ENCODE data around the gene TMEM245.

Gene TMEM245

GRCh38 chr9:109101202-109101595, 18.5 kb downstream of the TMEM245 start:
- DNase-seq (ENCODE audit: low spot score) = no peak

- no peak for DNase-seq (ENCODE audit: low spot score)
Observed at GRCh38 chr9:109100543-109101201, 19.1 kb downstream of the TMEM245 start.

- DNase-seq (ENCODE audit: low spot score) = no peak
Observed at GRCh38 chr9:109098960-109099308, 20.8 kb downstream of the TMEM245 start.

GRCh38 chr9:109098171-109098959, 21.4 kb downstream of the TMEM245 start:
- no peak for DNase-seq (ENCODE audit: low spot score)

- no peak for DNase-seq (ENCODE audit: low spot score)
Observed at GRCh38 chr9:109097146-109097545, 22.6 kb downstream of the TMEM245 start.

- no peak for DNase-seq (ENCODE audit: low spot score)
Observed at GRCh38 chr9:109095321-109095720, 24.4 kb downstream of the TMEM245 start.

GRCh38 chr9:109094268-109094667, 25.5 kb downstream of the TMEM245 start:
- DNase-seq (ENCODE audit: low spot score) = no peak

GRCh38 chr9:109092587-109092986, 27.2 kb downstream of the TMEM245 start:
- DNase-seq (ENCODE audit: low spot score) = no peak

GRCh38 chr9:109092051-109092580, 27.6 kb downstream of the TMEM245 start:
- no peak for DNase-seq (ENCODE audit: low spot score)

GRCh38 chr9:109088221-109088620, 31.5 kb downstream of the TMEM245 start:
- no peak for DNase-seq (ENCODE audit: low spot score)

- DNase-seq (ENCODE audit: low spot score) = no peak
Observed at GRCh38 chr9:109087795-109088194, 32.0 kb downstream of the TMEM245 start.

- peak; percentile 50 for DNase-seq (ENCODE audit: low spot score)
Observed at GRCh38 chr9:109086221-109086620, 33.5 kb downstream of the TMEM245 start.

GRCh38 chr9:109085510-109085909, 34.2 kb downstream of the TMEM245 start:
- no peak for DNase-seq (ENCODE audit: low spot score)

- DNase-seq (ENCODE audit: low spot score) = no peak
Observed at GRCh38 chr9:109083813-109084405, 35.8 kb downstream of the TMEM245 start.

GRCh38 chr9:109083141-109083540, 36.6 kb downstream of the TMEM245 start:
- no peak for DNase-seq (ENCODE audit: low spot score)

- no peak for DNase-seq (ENCODE audit: low spot score)
Observed at GRCh38 chr9:109082091-109082620, 37.6 kb downstream of the TMEM245 start.

GRCh38 chr9:109074236-109074889, 45.4 kb downstream of the TMEM245 start:
- DNase-seq (ENCODE audit: low spot score) = no peak

GRCh38 chr9:109072821-109073435, 46.8 kb downstream of the TMEM245 start:
- DNase-seq (ENCODE audit: low spot score) = no peak

GRCh38 chr9:109072133-109072692, 47.5 kb downstream of the TMEM245 start:
- DNase-seq (ENCODE audit: low spot score) = no peak

- DNase-seq (ENCODE audit: low spot score) = no peak
Observed at GRCh38 chr9:109068764-109069163, 51.0 kb downstream of the TMEM245 start.

GRCh38 chr9:109064963-109065702, 54.6 kb downstream of the TMEM245 start:
- peak; percentile 44 for DNase-seq (ENCODE audit: low spot score)

Measured in RKO (cell line).